Prostate gland (tissue), 2 donors: ENCODE results near the gene CACNA1D. TPM values are rescaled to one million over a fixed set of nuclear protein-coding genes. Genes with fewer than 3 reads are reported as not detected.

ENCODE experiments used
- DNase-seq: peaks from one replicate; pipeline ENCODE4 v3.0.0-alpha.2; 2019; ENCODE audit warnings: low spot score
- H3K27ac ChIP-seq, 2 donors: fragments of 200-600 bp; sonication (generic); 2 replicates each; pipeline ENCODE4 v1.5.1; 2017 to 2019
- H3K27me3 ChIP-seq: fragments of 200-600 bp; sonication (generic); replicated peaks from 2 replicates; pipeline ENCODE4 v1.5.1; 2019; ENCODE audit not compliant: insufficient read depth
- H3K36me3 ChIP-seq, 2 donors: fragments of 200-600 bp; sonication (generic); 1 replicate in 1 of 2; 2 replicates in 1 of 2; pipeline versions ENCODE4 v1.5.1 to v1.8.1; 2017 to 2019
- H3K4me1 ChIP-seq: fragments of 200-600 bp; sonication (generic); replicated peaks from 2 replicates; pipeline ENCODE4 v1.5.1; 2019
- H3K4me3 ChIP-seq, 2 donors: fragments of 200-600 bp; sonication (generic); 2 replicates each; pipeline ENCODE4 v1.5.1; 2017 to 2019
- H3K9me3 ChIP-seq: fragments of 200-600 bp; sonication (generic); 2 replicates; pipeline ENCODE4 v1.5.1; 2017
- POLR2A ChIP-seq: fragments of 450-650 bp; IDR thresholded peaks from one replicate; pipeline ENCODE4 v1.6.1; 2016; ENCODE audit warnings: antibody characterized with exemption, mild to moderate bottlenecking
- POLR2AphosphoS5 ChIP-seq: sonication (generic); formaldehyde crosslinking; IDR thresholded peaks from one replicate; pipeline ENCODE4 v1.6.1; 2017; ENCODE audit warnings: antibody characterized with exemption
- WGBS: methylation state at CpG from one replicate; pipeline ENCODE4 v1.1.5; 2018; 5-methylcytosine and 5-hydroxymethylcytosine counted together
- intact Hi-C: fragments of 100-400 bp; cut with DNase I; formaldehyde crosslinking; loops from one replicate; pipeline ENCODE4 v1.14.2; 2022
- total RNA-seq, 2 donors: library from RNA; depleted of rRNA; stranded (reverse); fragments of >200 nt; gene quantifications; one replicate each; pipeline ENCODE4 v1.1.0, GENCODE V29; 2016
- TF ChIP-seq, protein P1 (sequence below), 4 experiments: fragments of 200-600 bp in 2 of 4; fragments of 450-650 bp in 2 of 4; sonication (generic) in 2 of 4; IDR thresholded peaks; 1 replicate in 3 of 4; 2 replicates in 1 of 4; pipeline ENCODE4 v1.5.1; 2016 to 2019; ENCODE audit warnings: antibody characterized with exemption in 4 of 4, mild to moderate bottlenecking in 2 of 4, moderate library complexity in 2 of 4

CACNA1D gene
- total RNA-seq, 2 donors from 2014 or later, result 15.5 to 45.1 TPM

DNA sequence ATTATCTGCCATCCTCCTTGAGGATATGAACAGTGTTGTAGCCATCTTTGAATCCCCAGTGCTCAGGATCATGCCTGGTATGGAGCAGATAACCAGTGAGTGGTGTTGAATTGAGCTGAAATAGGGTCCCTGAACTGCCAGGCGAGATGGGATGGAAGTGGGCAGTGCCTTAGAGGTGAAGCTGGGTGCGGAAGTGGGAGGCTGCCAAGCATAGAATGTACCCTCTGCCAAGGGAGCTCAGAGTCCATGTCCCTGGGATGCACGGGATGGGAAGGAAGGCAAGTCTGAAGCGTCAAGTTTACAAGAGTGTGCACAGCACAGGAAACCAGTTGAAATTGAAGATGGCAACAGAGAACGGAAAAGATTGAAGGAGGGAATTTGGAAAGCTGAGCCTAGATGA lies 147.0 kb downstream of the CACNA1D start:
- Histone ChIP-seq H3K9me3 (no peaks in the 10 kb centered on the region), H3K27ac (no peak overlapping the region), H3K4me3 (no peak overlapping the region), H3K4me1 (no peaks in the 10 kb centered on the region), H3K36me3 (no peaks in the 10 kb centered on the region), H3K27me3 (no peaks in the 10 kb centered on the region)
- TF ChIP-seq, protein P1, sequence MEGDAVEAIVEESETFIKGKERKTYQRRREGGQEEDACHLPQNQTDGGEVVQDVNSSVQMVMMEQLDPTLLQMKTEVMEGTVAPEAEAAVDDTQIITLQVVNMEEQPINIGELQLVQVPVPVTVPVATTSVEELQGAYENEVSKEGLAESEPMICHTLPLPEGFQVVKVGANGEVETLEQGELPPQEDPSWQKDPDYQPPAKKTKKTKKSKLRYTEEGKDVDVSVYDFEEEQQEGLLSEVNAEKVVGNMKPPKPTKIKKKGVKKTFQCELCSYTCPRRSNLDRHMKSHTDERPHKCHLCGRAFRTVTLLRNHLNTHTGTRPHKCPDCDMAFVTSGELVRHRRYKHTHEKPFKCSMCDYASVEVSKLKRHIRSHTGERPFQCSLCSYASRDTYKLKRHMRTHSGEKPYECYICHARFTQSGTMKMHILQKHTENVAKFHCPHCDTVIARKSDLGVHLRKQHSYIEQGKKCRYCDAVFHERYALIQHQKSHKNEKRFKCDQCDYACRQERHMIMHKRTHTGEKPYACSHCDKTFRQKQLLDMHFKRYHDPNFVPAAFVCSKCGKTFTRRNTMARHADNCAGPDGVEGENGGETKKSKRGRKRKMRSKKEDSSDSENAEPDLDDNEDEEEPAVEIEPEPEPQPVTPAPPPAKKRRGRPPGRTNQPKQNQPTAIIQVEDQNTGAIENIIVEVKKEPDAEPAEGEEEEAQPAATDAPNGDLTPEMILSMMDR (IDR thresholded peaks at IDR 0.05), result no peak
- TF ChIP-seq POLR2A (no peak), POLR2AphosphoS5 (no peak)
- WGBS, result 80% methylated on average over 5 of the region's 5 CpGs
- DNase-seq, result no peak
- intact Hi-C loops, result no loop called here

DNA sequence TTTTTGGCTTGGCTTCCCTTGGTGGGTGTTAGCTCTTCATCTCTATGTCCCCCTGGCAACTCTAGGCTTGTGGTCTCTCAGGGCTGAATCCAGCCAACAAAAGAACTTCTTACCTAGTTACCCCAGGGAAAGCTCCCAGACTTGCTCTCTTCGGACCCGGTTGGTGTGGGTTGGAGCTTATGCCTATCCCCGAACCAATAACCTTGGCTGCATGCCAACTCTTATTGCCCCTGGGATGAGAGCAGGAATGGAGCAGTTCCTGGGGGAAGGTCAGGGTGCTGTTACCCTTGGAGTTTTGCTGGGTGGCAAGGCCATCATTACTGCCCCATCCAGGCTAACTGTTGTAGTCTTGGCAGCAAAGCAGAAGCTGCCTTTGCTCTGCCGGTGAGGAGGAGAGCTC lies 147.8 kb downstream of the CACNA1D start:
- WGBS, result 75% methylated on average over 4 of the region's 4 CpGs
- Histone ChIP-seq H3K9me3 (no peaks in the 10 kb centered on the region), H3K4me1 (no peaks in the 10 kb centered on the region), H3K4me3 (no peak overlapping the region), H3K36me3 (no peaks in the 10 kb centered on the region), H3K27me3 (no peaks in the 10 kb centered on the region), H3K27ac (no peak overlapping the region)
- no peak for DNase-seq
- TF ChIP-seq, protein P1 (IDR thresholded peaks at IDR 0.05), result no peak
- TF ChIP-seq POLR2AphosphoS5, result no peak
- TF ChIP-seq POLR2A, result no peak
- intact Hi-C loops, result no loop called here

DNA sequence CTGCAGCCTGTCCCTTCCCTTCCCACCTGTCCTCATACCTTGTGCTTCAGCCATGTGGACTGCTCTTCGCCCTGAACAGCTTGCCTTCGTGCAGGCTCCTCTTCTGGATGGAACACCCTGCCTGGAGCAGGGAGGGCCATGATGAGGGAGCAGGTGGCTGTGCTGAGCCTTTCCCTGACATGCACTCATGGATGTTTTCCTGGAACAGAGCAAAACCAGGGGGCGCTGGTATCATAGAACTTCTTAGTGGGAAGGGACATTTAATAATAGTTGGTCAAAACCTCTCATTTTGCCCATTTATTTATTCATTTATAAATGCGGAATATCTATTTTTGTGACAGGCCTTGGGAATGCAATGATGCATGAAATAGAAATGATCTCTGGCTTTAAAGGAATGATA lies 149.3 kb downstream of the CACNA1D start:
- 88% methylated on average over 4 of the region's 4 CpGs for WGBS
- H3K4me1 ChIP-seq, result peaks cover 7% of the 10 kb centered on the region
- H3K27me3 ChIP-seq, result no peaks in the 10 kb centered on the region
- DNase-seq, result no peak
- intact Hi-C loops, result no loop called here
- no peak overlapping the region for H3K4me3 ChIP-seq
- H3K27ac ChIP-seq, result no peak overlapping the region
- H3K9me3 ChIP-seq, result no peaks in the 10 kb centered on the region
- no peaks in the 10 kb centered on the region for H3K36me3 ChIP-seq
- TF ChIP-seq POLR2A (no peak), POLR2AphosphoS5 (no peak)
- TF ChIP-seq, protein P1 (IDR thresholded peaks at IDR 0.05), result no peak

DNA sequence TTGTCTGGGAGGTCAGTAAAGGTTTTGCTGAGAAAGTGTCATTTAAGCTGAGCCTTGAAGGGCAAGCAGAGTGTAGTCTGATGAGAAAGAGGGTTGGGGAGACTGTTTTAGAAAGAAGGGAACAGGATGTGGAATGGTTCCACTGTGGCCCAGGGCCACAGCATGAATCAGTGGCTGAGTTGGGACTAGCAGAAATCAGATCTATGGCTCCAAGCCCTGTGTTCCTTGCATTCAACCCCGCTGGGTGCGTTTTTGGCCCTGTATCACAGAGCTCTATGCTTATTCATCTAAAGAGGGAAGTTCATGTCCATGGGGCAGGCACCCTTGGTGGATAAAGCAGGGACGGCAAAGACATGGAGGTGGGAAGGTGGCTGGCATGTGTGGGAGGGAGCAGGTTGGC lies 151.3 kb downstream of the CACNA1D start:
- H3K27ac ChIP-seq, result no peak overlapping the region
- H3K4me3 ChIP-seq, result no peak overlapping the region
- no peak for DNase-seq
- peaks cover 7% of the 10 kb centered on the region for H3K4me1 ChIP-seq
- H3K9me3 ChIP-seq, result no peaks in the 10 kb centered on the region
- intact Hi-C loops, result no loop called here
- H3K27me3 ChIP-seq, result no peaks in the 10 kb centered on the region
- 55% methylated on average over 3 of the region's 3 CpGs for WGBS
- H3K36me3 ChIP-seq, result no peaks in the 10 kb centered on the region
- TF ChIP-seq POLR2AphosphoS5, result no peak

DNA sequence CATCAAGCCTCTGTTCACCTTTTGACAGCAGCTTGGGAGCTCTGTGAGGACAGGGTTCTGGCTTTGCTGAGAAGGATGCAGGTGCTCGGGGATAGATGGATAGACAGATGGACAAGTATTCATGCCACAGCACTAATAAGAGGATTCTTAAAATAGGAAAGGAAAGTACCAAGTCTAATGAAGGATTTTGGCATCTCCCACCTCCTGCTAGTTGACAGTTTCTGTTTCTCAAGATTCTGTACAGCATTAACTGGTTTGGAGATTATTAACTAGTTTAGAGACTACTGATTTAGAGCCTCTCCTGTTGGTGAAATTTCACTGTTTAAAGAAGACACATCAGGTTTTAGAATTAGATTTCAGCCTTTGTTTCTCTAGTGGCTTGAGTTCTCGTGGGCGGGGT lies 152.3 kb downstream of the CACNA1D start:
- no peak for DNase-seq
- no peaks in the 10 kb centered on the region for H3K27me3 ChIP-seq
- H3K9me3 ChIP-seq, result no peaks in the 10 kb centered on the region
- TF ChIP-seq POLR2AphosphoS5 (no peak), POLR2A (no peak)
- TF ChIP-seq, protein P1 (IDR thresholded peaks at IDR 0.05), result no peak
- H3K27ac ChIP-seq, result no peak overlapping the region
- no peak overlapping the region for H3K4me3 ChIP-seq
- H3K36me3 ChIP-seq, result no peaks in the 10 kb centered on the region
- intact Hi-C loops, result no loop called here
- H3K4me1 ChIP-seq, result peaks cover 7% of the 10 kb centered on the region
- WGBS, result 73% methylated on average over 3 of the region's 3 CpGs
